GM19324 (cell line): ENCODE results near the gene CAMKV.
"Not testable (repeated sequence)": the region's sequence is repeated elsewhere in the genome, so short reads cannot be mapped to it uniquely, and the experiment has no call there.

Source experiments
- ATAC-seq: cut with Tn5 transposase; IDR thresholded peaks from one replicate; pipeline ENCODE4 v1.9.1; 2021; ENCODE audit warnings: mild to moderate bottlenecking, moderate library complexity; ENCODE audit not compliant: unreplicated experiment, low FRiP score

Gene CAMKV

GRCh38 chr3:49856181-49857005 lies 13.3 kb downstream of the CAMKV start, which contains the start of gene TRAIP:
Gene TRAIP (minus strand): TSS chr3:49856564. CDS start chr3:49856453, 111 bp downstream.
- peak; percentile 91 for ATAC-seq

DNA sequence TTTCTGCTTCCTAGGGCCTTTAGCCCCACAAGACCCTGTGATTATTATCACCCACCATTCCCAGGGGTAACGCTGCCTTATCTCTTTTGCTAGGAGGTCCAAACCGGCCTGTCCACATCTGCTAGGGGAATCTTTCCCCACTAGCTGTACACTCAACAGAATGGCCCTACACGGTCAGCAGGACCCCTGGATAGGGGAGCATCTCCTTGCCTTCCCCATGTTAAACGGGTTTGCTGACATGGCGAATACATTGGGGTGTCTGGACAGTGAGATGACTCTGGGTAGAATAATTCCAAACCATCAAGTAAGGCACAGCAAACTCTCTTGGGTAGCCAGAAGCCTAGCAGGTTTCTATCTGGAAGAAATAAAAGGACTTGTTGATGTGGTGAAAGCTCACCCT lies 14.0 kb downstream of the CAMKV start:
- no peak for ATAC-seq

GRCh38 chr3:49845694-49846093 lies 24.0 kb downstream of the CAMKV start:
- ATAC-seq: no peak

DNA sequence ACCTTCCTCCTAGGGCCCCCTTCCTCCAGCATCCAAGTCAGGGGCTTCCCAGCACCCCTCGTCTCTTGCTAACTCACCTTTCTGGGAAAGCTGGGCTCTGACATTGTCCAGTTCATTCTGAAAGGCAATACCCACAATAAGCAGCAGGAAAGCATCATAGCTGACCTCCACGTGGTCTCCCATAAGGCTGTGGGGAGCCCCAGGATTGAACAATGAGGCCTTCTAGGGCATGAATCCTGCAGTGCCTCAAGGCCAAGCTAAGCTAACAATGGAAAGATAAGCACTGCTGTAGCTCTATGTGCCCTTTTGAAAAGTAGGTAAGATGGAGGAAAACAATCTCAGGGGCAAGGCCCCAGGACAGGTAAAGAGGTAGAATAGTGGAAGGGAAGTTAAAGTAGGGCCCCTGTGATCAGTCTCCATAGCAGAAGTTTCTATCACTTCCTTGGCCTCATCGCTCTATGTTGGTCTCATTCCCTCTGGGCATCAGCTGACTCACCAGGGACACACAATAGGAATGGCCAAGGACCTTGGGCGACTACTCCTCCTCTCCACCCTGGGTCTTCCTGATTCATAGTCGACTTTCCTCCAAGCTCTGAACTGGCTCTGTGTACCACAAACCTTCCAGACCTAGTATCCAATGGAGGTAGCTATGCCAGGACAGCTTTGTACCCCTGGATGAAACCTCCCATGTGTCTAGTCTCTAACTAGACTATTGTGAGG lies 25.1 kb downstream of the CAMKV start:
- ATAC-seq: no peak

- no peak for ATAC-seq
Observed at GRCh38 chr3:49842843-49843517, 26.7 kb downstream of the CAMKV start.

DNA sequence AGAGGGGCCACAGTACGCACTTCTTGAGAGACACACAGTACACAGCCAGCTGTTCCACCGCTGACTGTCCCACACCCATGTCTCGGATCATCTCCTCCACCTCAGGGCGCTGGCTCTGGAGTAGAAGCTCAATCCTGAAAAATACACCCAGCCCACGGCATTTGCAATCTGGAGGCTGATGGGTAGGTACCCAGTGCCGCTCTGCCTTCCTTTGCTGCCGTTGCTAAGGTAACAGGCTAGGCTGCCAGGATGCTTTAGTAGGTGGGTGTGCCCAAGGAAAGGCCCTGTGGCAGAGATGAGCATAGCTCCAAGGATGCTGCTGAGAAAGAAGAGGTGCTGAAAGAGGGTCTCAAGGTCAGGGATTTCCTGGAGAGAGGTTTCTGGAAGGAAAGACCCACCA lies 27.9 kb downstream of the CAMKV start:
- ATAC-seq: no peak

- ATAC-seq: no peak
Observed at GRCh38 chr3:49841126-49841696, 28.5 kb downstream of the CAMKV start.

DNA sequence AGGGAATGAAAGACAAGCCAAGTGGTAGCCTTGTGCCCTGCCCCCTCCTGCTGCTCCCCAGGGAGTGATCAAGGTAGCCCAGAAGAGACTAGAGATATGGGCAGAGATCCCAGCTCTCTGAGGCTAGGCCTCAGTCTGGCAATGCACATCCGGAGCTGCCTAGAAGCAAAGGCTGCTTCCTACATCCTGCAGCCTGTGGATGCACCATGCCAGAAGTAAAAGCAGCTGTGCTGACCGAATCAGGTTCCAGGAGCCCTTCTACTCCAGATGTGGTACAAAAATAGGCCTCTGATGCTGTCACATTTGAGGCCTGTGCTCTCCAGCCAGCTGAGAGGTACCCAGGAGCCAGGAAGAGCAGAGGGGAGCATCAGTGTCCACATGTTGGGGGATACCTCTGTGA lies 29.3 kb downstream of the CAMKV start:
- no peak for ATAC-seq

- no peak for ATAC-seq
Observed at GRCh38 chr3:49839193-49839809, 30.4 kb downstream of the CAMKV start.

DNA sequence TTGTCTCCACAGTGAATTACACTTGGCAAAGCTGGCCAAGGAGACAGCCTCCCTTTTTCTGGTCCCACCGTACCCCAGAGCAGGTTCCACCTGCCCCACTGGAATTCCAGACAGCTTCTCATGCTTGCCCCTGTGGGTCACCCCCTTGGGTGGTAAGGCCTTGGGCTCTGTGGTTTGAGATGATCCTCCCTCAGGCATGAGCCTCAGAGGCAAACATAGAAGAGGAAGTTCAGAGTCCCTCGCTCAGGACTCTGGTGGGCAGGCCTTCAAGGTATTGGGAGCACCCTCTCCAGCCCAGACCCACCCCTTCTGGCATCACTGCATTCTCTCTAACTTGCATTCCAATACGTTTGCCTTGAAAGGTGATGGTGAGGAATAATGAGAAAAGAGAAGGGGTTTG lies 38.4 kb downstream of the CAMKV start:
- ATAC-seq: no peak

DNA sequence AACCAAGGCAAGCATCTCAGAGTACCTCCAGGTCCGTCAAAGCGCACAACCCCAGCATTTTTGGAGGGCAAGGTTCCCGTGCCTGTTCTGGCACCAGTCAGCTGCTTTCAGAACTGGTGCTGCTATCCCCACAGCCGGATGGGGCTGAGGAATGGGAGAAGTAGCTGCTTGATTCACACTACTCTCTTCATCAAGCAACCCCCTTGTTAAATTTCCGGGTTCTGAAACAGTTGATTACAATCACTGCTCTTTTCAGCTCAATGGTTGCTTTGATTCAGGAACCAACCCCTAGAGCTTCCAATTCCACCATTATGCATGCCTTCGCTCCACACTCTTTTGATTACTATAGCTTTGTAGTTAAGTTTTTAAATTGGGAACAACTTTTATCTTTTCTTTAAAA lies 43.7 kb downstream of the CAMKV start:
- no peak for ATAC-seq

DNA sequence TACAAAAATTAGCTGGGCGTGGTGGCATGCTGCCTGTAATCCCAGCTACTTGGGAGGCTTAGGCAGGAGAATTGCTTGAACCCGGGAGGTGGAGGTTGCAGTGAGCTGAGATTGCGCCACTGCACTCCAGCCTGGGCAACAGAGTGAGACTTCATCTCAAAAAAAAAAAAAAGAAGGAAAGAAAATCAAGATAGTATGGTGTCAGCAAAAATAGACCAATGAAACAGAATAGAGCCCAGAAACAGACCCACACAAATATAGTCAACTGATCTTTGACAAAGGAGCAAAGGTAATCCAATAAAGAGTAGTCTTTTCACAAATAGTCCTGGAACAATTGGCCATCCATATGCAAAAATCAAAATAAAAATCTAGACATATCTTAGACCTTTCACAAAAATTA lies 46.6 kb downstream of the CAMKV start:
- ATAC-seq: not testable (repeated sequence)

- peak; percentile 61 for ATAC-seq
Observed at GRCh38 chr3:49813497-49814174, 56.1 kb downstream of the CAMKV start, which contains the start of gene UBA7. Gene UBA7 (minus strand): TSS chr3:49813953. CDS start chr3:49813787, 166 bp downstream.

GRCh38 chr3:49812916-49813496 lies 56.7 kb downstream of the CAMKV start:
- ATAC-seq: no peak
